Stimulated activated CD4-positive, alpha-beta T cell treated with anti-CD3 and anti-CD28 coated beads, Interleukin-4, amount 100 ng/mL, for 1 hour (primary cell): Measurements from ENCODE around the gene DMRT1.

Experiments
- DNase-seq: peaks from one replicate; pipeline ENCODE4 v3.0.0-alpha.2; 2020

Gene DMRT1

DNA sequence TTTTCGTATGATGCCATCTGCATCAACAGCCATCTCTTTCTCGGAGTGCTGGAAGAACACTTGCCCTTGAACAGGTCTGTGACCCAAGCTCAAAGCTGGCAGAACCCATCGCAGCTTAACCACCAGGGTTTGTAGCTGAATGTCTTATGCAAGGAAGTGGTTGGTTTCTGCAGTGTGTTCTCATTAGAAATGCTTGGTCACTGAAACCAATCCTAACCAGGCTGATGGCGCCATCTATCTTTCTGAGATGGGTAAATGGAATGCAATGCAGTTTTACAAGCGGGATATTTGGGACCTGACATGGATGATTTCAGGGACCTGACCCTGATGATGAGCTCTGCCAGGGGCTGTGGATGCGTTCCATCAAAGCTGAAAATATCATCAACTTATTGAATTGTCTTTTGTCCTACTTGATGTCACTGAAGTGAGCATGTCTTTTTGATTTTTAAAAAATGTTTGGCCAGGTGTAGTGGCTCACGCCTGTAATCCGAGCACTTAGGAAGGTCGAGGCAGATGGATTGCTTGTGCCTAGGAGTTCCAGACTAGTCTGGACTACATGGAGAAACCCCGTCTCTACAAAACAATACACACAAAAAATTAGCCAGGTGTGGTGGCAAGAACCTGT, 163.7 kb downstream of the DMRT1 start:
- DNase-seq: no peak

DNA sequence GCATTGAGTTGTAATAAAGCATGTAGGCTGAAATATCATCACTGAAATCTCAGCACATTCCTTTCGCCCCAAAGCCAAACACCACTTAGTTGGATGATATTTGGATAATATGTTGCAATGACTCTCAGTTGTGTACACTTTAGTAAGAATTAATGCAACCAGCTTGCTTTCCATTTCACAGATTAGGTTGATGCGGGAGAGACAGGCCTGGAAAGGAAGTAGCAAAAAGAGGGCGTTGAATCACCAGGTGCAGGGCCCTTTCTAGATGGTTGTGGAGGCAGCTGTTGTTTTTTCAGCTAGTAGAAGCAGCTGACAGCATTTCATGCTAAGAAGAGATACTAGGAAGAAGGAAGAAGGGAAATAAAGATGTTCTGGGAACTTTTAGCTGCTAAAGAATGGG, 165.8 kb downstream of the DMRT1 start:
- no peak for DNase-seq

DNA sequence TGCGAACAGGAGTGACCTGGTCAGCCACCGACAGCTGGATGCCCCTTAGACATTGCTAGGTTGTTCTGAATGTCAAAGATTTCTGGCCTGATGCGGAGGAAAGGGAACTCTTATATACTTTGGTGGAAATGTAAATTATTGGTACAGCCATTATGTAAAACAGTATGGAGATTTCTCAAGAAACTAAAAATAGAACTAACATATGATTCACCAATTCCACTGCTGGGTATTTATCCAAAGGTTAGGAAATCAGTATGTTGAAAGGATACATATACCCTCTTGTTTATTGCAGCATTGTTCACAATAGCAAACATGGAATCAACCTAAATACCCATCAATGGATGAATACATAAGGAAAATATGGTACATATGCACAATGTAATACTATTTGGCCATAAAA, 166.7 kb downstream of the DMRT1 start:
- no peak for DNase-seq

- peak; percentile 73 for DNase-seq
Observed at GRCh38 chr9:1009101-1009707, 167.7 kb downstream of the DMRT1 start.

- DNase-seq: no peak
Observed at GRCh38 chr9:1013021-1013420, 171.5 kb downstream of the DMRT1 start.

DNA sequence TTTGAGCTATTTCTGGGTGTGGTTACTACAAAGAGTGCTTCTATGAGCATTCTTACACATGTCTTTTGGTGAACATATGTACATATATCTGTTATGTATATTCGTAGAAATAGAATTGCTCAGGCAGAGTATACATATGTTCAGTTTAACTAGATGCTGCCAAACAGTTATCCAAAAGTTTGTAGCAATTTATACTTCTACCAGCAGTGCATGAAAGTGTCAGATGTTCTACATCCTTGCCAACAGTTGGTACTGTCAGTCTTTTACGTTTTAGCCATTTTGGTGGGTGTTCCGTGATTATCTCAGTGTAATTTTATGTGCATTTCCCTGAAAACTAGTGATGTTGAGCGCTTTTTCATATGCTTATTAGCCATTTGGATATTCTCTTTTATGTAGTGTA, 172.7 kb downstream of the DMRT1 start:
- no peak for DNase-seq

DNA sequence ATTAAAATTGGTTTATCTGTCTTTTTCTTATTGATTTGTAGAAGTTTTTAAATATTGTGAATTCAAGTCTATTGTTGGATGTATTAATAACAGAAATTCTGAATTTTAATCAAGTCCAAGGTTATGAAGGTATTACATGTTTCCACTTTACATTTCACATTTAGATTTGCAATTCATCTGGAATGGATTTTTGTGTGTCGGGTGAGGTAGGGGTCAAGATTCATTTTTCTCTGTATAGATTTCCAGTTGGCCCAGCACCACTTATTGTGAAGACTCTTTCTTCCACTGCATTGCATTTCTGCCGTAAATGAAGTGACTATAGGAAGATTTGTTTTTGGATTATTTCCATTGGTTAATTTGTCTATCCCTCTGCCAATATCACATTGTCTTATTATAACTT, 173.1 kb downstream of the DMRT1 start:
- DNase-seq: no peak

GRCh38 chr9:1018121-1018520, 176.6 kb downstream of the DMRT1 start:
- peak; percentile 11 for DNase-seq
